Glutamatergic neuron (in vitro differentiated cells): ENCODE results near the gene LMBR1L. TPM values are rescaled to one million over a fixed set of nuclear protein-coding genes. Genes with fewer than 3 reads are reported as not detected.

ENCODE experiments used
- DNase-seq: peaks from one replicate; pipeline ENCODE4 v3.0.0; 2022
- H3K27ac Mint-ChIP-seq: one replicate; pipeline ENCODE4 v1.8.0; 2020; ENCODE audit warnings: mild to moderate bottlenecking, mixed read lengths, inconsistent platforms; ENCODE audit not compliant: unreplicated experiment
- H3K27me3 Mint-ChIP-seq: one replicate; pipeline ENCODE4 v1.8.0; 2020; ENCODE audit warnings: mild to moderate bottlenecking, moderate library complexity, mixed read lengths, inconsistent platforms; ENCODE audit not compliant: unreplicated experiment
- H3K36me3 Mint-ChIP-seq: one replicate; pipeline ENCODE4 v1.8.0; 2020; ENCODE audit warnings: mild to moderate bottlenecking, mixed read lengths, inconsistent platforms; ENCODE audit not compliant: unreplicated experiment
- H3K4me1 Mint-ChIP-seq: one replicate; pipeline ENCODE4 v1.8.0; 2020; ENCODE audit warnings: mild to moderate bottlenecking, low read depth, mixed read lengths, inconsistent platforms; ENCODE audit not compliant: unreplicated experiment
- H3K4me3 Mint-ChIP-seq: one replicate; pipeline ENCODE4 v1.8.0; 2020; ENCODE audit warnings: mild to moderate bottlenecking, mixed read lengths, inconsistent platforms; ENCODE audit not compliant: unreplicated experiment
- H3K9me3 Mint-ChIP-seq: one replicate; pipeline ENCODE4 v1.8.0; 2020; ENCODE audit warnings: mild to moderate bottlenecking, moderate library complexity, mixed read lengths, inconsistent platforms; ENCODE audit not compliant: unreplicated experiment
- CTCF ChIP-seq: fragments of 200-600 bp; sonication (generic); IDR thresholded peaks from one replicate; pipeline ENCODE4 v1.5.0; 2021; ENCODE audit not compliant: partially characterized antibody, unreplicated experiment
- long read RNA-seq: library from polyadenylated mRNA; unstranded; transcript quantifications from one replicate; pipeline ENCODE4 v2.0.0, GENCODE V29; 2020; ENCODE audit not compliant: unreplicated experiment
- total RNA-seq: library from RNA; stranded (reverse); fragmentation: NEBNext Ultra II Directional; extraction: Animal tissue kit (Norgen Biotek cat#: 25700); gene quantifications from one replicate; pipeline ENCODE4 v1.2.1, GENCODE V29; 2021; ENCODE audit not compliant: unreplicated experiment

LMBR1L gene
- total RNA-seq = 371 TPM
- long read RNA-seq, transcript LMBR1L-201 (17 exons, 2,934 nt) = major isoform, 14 of 36 reads
- long read RNA-seq, partial matches to known transcripts = 13 of 36 reads
- long read RNA-seq, other reads (novel, unspliced or antisense) = 9 of 36 reads

- peaks cover 9% of the 10 kb centered on the region for H3K4me1 Mint-ChIP-seq
- peak within 1 kb of the TSS; percentile 99 for H3K27ac Mint-ChIP-seq
- DNase-seq = peak; percentile 92
- TF ChIP-seq CTCF = peak; percentile 55
- peak within 1 kb of the TSS; percentile 98 for H3K4me3 Mint-ChIP-seq
- H3K9me3 Mint-ChIP-seq = peaks cover 12% of the 10 kb centered on the region
- no peaks in the 10 kb centered on the region for H3K36me3 Mint-ChIP-seq
- peaks cover 7% of the 10 kb centered on the region for H3K27me3 Mint-ChIP-seq
Measured at GRCh38 chr12:49110464-49111155, at the start of gene LMBR1L. TSS of gene LMBR1L (minus strand) at chr12:49110847. CDS start at chr12:49110555, 292 bp downstream.

- Mint-ChIP-seq H3K27ac (no peak overlapping the region), H3K4me1 (no peaks in the 10 kb centered on the region), H3K27me3 (no peaks in the 10 kb centered on the region), H3K4me3 (no peak overlapping the region), H3K36me3 (no peaks in the 10 kb centered on the region), H3K9me3 (no peaks in the 10 kb centered on the region)
- no peak for TF ChIP-seq CTCF
- no peak for DNase-seq
Measured at GRCh38 chr12:49160399-49160798, 49.8 kb upstream of the LMBR1L start.

GRCh38 chr12:49154221-49154620 is 43.6 kb upstream of the LMBR1L start:
- Mint-ChIP-seq H3K9me3 (no peaks in the 10 kb centered on the region), H3K27me3 (peaks cover 4% of the 10 kb centered on the region), H3K4me3 (no peak overlapping the region), H3K36me3 (no peaks in the 10 kb centered on the region), H3K27ac (no peak overlapping the region), H3K4me1 (no peaks in the 10 kb centered on the region)
- no peak for DNase-seq
- no peak for TF ChIP-seq CTCF

GRCh38 chr12:49147384-49147783 is 36.7 kb upstream of the LMBR1L start:
- no peak for TF ChIP-seq CTCF
- Mint-ChIP-seq H3K27me3 (peaks cover 4% of the 10 kb centered on the region), H3K36me3 (no peaks in the 10 kb centered on the region), H3K4me3 (no peak overlapping the region), H3K4me1 (no peaks in the 10 kb centered on the region), H3K27ac (no peak overlapping the region), H3K9me3 (no peaks in the 10 kb centered on the region)
- DNase-seq = no peak

- no peak overlapping the region for H3K27ac Mint-ChIP-seq
Measured at GRCh38 chr12:49146406-49146805, 35.8 kb upstream of the LMBR1L start.

More at GRCh38 chr12:49146406-49146805, 35.8 kb upstream of the LMBR1L start:
- Mint-ChIP-seq H3K4me1 (no peaks in the 10 kb centered on the region), H3K36me3 (no peaks in the 10 kb centered on the region), H3K27me3 (peaks cover 3% of the 10 kb centered on the region), H3K4me3 (no peak overlapping the region), H3K9me3 (no peaks in the 10 kb centered on the region)
- no peak for TF ChIP-seq CTCF
- no peak for DNase-seq
